HCT116 (cell line): ENCODE measurements around the gene IMPA2. TPM values are rescaled to one million over a fixed set of nuclear protein-coding genes. Genes with fewer than 3 reads are reported as not detected.

Experiments
- ATAC-seq: fragments of 200-7000 bp; cut with Tn5 transposase; 2 replicates; pipeline ENCODE4 v1.9.1; 2020; ENCODE audit warnings: mild to moderate bottlenecking, moderate library complexity
- BruUV-seq: library from RNA; stranded (reverse); fragments of 400-500 nt; replicated peaks from 2 replicates; lab custom pipeline; 2021; lab: Mats Ljungman, UMichigan
- CTCF ChIA-PET: fragments of 300-600 bp; sonication (Branson Sonifier 250); formaldehyde crosslinking; loops from one replicate; lab custom pipeline; 2021; ENCODE audit warnings: antibody characterized with exemption; lab: Charles Lee
- POLR2A ChIA-PET: fragments of 300-600, 350-600 bp; sonication (Branson Sonifier 250); formaldehyde crosslinking; loops from one replicate; lab custom pipeline; 2021; ENCODE audit warnings: antibody characterized with exemption; lab: Charles Lee
- RAD21 ChIA-PET, 2 experiments: fragments of 300-600 bp; sonication (Branson Sonifier 250); formaldehyde crosslinking; loops; one replicate each; lab custom pipeline; 2023; ENCODE audit warnings: low total read pairs in 2 of 2; ENCODE audit not compliant: uncharacterized antibody in 2 of 2, unreplicated experiment in 2 of 2, low non-redundant PET in 1 of 2; lab: Charles Lee
- DNase-seq: peaks from one replicate; pipeline ENCODE4 v3.0.0-alpha.2; 2010; ENCODE audit warnings: low read depth, low spot score
- H2AFZ ChIP-seq: fragments of 200-600 bp; shearing (Covaris generic), sonication (generic); 2 replicates; pipeline ENCODE4 v1.6.1; 2017; ENCODE audit warnings: low read depth, mixed run types, mixed read lengths, antibody characterized with exemption, low read length; ENCODE audit not compliant: poor library complexity, severe bottlenecking
- H3K27ac ChIP-seq: 2 replicates; pipeline ENCODE4 v1.5.1; 2012; ENCODE audit warnings: low read depth, low read length
- H3K27me3 ChIP-seq: fragments of 200-600 bp; sonication (generic); 2 replicates; pipeline ENCODE4 v1.6.1; 2016; ENCODE audit warnings: mixed run types, low read length, mixed read lengths; ENCODE audit not compliant: insufficient read depth
- H3K36me3 ChIP-seq, 2 experiments: fragments of 200-500 bp in 1 of 2; fragments of 200-600 bp in 1 of 2; sonication (Bioruptor generic) in 1 of 2; sonication (generic) in 1 of 2; 2 replicates each; pipeline versions ENCODE4 v1.5.1 to v1.6.1; 2014 to 2016; ENCODE audit warnings: low read length in 2 of 2, inconsistent platforms in 1 of 2, mixed read lengths in 1 of 2, mixed run types in 1 of 2; ENCODE audit not compliant: insufficient read depth in 2 of 2, control insufficient read depth in 1 of 2
- H3K4me1 ChIP-seq, 2 experiments: fragments of 200-600 bp in 1 of 2; sonication (generic) in 1 of 2; 2 replicates each; pipeline versions ENCODE4 v1.5.1 to v1.6.1; 2012 to 2017; ENCODE audit warnings: low read length in 2 of 2, inconsistent platforms in 1 of 2, mild to moderate bottlenecking in 1 of 2, mixed read lengths in 1 of 2, mixed run types in 1 of 2, moderate library complexity in 1 of 2; ENCODE audit not compliant: insufficient read depth in 2 of 2, control insufficient read depth in 1 of 2
- H3K4me2 ChIP-seq: fragments of 200-600 bp; sonication (generic); 2 replicates; pipeline ENCODE4 v1.6.1; 2017; ENCODE audit warnings: mixed run types, low read length, mixed read lengths
- H3K4me3 ChIP-seq, 2 experiments: fragments of 200-600 bp in 1 of 2; sonication (generic) in 1 of 2; replicated peaks in 1 of 2; 2 replicates each; pipeline ENCODE4 v1.5.1; 2011 to 2016; ENCODE audit warnings: low read length in 2 of 2, control low read depth in 1 of 2, low read depth in 1 of 2, mild to moderate bottlenecking in 1 of 2, mixed read lengths in 1 of 2, mixed run types in 1 of 2
- H3K79me2 ChIP-seq: fragments of 200-600 bp; sonication (generic); 2 replicates; pipeline ENCODE4 v1.6.1; 2017; ENCODE audit warnings: mild to moderate bottlenecking, mixed run types, low read length, moderate library complexity, mixed read lengths; ENCODE audit not compliant: insufficient read depth
- H3K9ac ChIP-seq: fragments of 200-600 bp; sonication (generic); 2 replicates; pipeline ENCODE4 v1.6.1; 2016; ENCODE audit warnings: low read length, mixed read lengths
- H3K9me2 ChIP-seq: fragments of 200-600 bp; sonication (generic), shearing (Covaris generic); 2 replicates; pipeline ENCODE4 v1.6.1; 2017; ENCODE audit warnings: mixed run types, mild to moderate bottlenecking, moderate library complexity; ENCODE audit not compliant: insufficient read depth
- H3K9me3 ChIP-seq, 2 experiments: fragments of 200-500 bp in 1 of 2; fragments of 200-600 bp in 1 of 2; sonication (Bioruptor generic) in 1 of 2; sonication (generic) in 1 of 2; 2 replicates each; pipeline ENCODE4 v1.6.1; 2014 to 2017; ENCODE audit warnings: low read length in 2 of 2, mixed read lengths in 2 of 2, inconsistent platforms in 1 of 2, low read depth in 1 of 2, mild to moderate bottlenecking in 1 of 2, mixed run types in 1 of 2, moderate library complexity in 1 of 2; ENCODE audit not compliant: control insufficient read depth in 1 of 2, insufficient read depth in 1 of 2
- H4K20me1 ChIP-seq: fragments of 200-600 bp; sonication (generic), shearing (Covaris generic); 2 replicates; pipeline ENCODE4 v1.6.1; 2017; ENCODE audit warnings: mixed run types, mild to moderate bottlenecking, moderate library complexity; ENCODE audit not compliant: insufficient read depth
- CBX3 ChIP-seq: IDR thresholded peaks from 2 replicates; pipeline ENCODE4 v1.6.1; 2012; ENCODE audit warnings: low read depth
- EGR1 ChIP-seq: IDR thresholded peaks from 2 replicates; pipeline ENCODE4 v1.6.1; 2012; ENCODE audit warnings: low read depth
- EZH2 ChIP-seq: fragments of 200-600 bp; sonication (generic); IDR thresholded peaks from 2 replicates; pipeline ENCODE4 v1.6.1; 2017; ENCODE audit warnings: antibody characterized with exemption, mixed run types
- POLR2AphosphoS5 ChIP-seq: IDR thresholded peaks from 2 replicates; pipeline ENCODE4 v1.6.1; 2011; ENCODE audit warnings: mild to moderate bottlenecking, low read depth, low read length, moderate library complexity
- RAD21 ChIP-seq: IDR thresholded peaks from 2 replicates; pipeline ENCODE4 v1.6.1; 2012; ENCODE audit warnings: low read depth, mild to moderate bottlenecking
- SIN3A ChIP-seq: IDR thresholded peaks from 2 replicates; pipeline ENCODE4 v1.6.1; 2012; ENCODE audit warnings: low read depth
- SRF ChIP-seq: IDR thresholded peaks from 2 replicates; pipeline ENCODE4 v1.6.1; 2012; ENCODE audit warnings: low read depth
- TCF7L2 ChIP-seq: IDR thresholded peaks from 2 replicates; pipeline ENCODE4 v1.7.0; 2011; ENCODE audit warnings: borderline replicate concordance, inconsistent platforms; ENCODE audit not compliant: insufficient read depth, insufficient read length; ENCODE audit errors: extremely low read depth
- YY1 ChIP-seq: IDR thresholded peaks from 2 replicates; pipeline ENCODE4 v1.6.1; 2011; ENCODE audit warnings: low read length, low read depth, moderate library complexity, mild to moderate bottlenecking; ENCODE audit not compliant: insufficient replicate concordance; ENCODE audit errors: extremely low read depth
- ZFX ChIP-seq: fragments of 450-650 bp; IDR thresholded peaks from 2 replicates; pipeline ENCODE4 v1.6.1; 2017
- ZNF274 ChIP-seq: fragments of 200-500 bp; sonication (Bioruptor generic); IDR thresholded peaks from 2 replicates; pipeline ENCODE4 v1.6.1; 2014; ENCODE audit warnings: mild to moderate bottlenecking, low read depth, low read length, inconsistent platforms
- intact Hi-C: fragments of 100-400 bp; cut with micrococcal nuclease; formaldehyde crosslinking; loops from 2 replicates; pipeline ENCODE4 v1.10.0; 2022
- total RNA-seq: library from RNA; stranded (reverse); gene quantifications from one replicate; pipeline ENCODE4 v1.2.1, GENCODE V29; 2021; ENCODE audit not compliant: unreplicated experiment
- TF ChIP-seq, protein P1 (sequence below): IDR thresholded peaks from 2 replicates; pipeline ENCODE4 v1.6.1; 2012
- TF ChIP-seq, protein P2 (sequence below): IDR thresholded peaks from 2 replicates; pipeline ENCODE4 v1.6.1; 2012

Gene IMPA2
- total RNA-seq, 1 experiment from 2014 or later: 32.5 TPM

DNA sequence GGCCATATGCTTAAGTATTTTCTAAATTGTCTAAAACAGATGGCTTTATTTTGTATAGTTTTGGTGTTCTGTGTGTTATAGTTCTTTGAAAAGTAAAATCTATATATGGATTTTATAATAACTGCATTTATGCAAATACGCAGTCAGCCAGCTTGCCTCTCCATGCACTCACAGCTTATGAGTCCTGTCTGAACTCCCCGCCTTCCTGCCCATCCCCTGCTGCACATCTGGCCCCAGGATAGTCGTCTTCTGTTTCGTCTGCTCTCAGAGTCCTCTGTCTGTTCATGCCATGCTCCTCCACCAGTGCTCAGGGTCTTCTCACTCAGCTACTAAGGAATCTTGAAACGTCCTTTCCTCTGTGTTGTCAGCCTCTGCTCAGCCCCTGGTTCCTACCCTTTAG lies 84.1 kb downstream of the IMPA2 start:
- H4K20me1 ChIP-seq: no peaks in the 10 kb centered on the region
- H3K36me3 ChIP-seq: no peaks in the 10 kb centered on the region
- intact Hi-C loops: no loop called here
- TF ChIP-seq SRF (no peak), EZH2 (no peak), RAD21 (no peak), ZFX (no peak), YY1 (no peak), SIN3A (no peak), POLR2AphosphoS5 (no peak), CBX3 (no peak), TCF7L2 (no peak), ZNF274 (no peak), EGR1 (no peak)
- TF ChIP-seq, protein P1, sequence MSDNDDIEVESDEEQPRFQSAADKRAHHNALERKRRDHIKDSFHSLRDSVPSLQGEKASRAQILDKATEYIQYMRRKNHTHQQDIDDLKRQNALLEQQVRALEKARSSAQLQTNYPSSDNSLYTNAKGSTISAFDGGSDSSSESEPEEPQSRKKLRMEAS: no peak
- TF ChIP-seq, protein P2, sequence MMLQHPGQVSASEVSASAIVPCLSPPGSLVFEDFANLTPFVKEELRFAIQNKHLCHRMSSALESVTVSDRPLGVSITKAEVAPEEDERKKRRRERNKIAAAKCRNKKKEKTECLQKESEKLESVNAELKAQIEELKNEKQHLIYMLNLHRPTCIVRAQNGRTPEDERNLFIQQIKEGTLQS: no peak
- no peak overlapping the region for H2AFZ ChIP-seq
- ChIA-PET RAD21 (no interaction called here), POLR2A (no interaction called here), CTCF (no interaction called here)
- no peaks in the 10 kb centered on the region for H3K9me3 ChIP-seq
- no peaks in the 10 kb centered on the region for H3K27me3 ChIP-seq
- H3K4me2 ChIP-seq: no peak overlapping the region
- no TSS peak for BruUV-seq
- DNase-seq: no peak
- H3K4me1 ChIP-seq: peaks cover 2 to 7% of the 10 kb centered on the region in 2 experiments; a peak in 3 of 4 replicates
- no peak overlapping the region for H3K27ac ChIP-seq
- H3K9ac ChIP-seq: no peak overlapping the region
- H3K9me2 ChIP-seq: no peaks in the 10 kb centered on the region
- ATAC-seq: no peak
- no peaks in the 10 kb centered on the region for H3K79me2 ChIP-seq
- no peak overlapping the region for H3K4me3 ChIP-seq
